SHP77 treated with DMSO at 0.1 percent for 48 hours (cell line): Measurements from ENCODE around the gene TSKU.
"Not testable (repeated sequence)": the region's sequence is repeated elsewhere in the genome, so short reads cannot be mapped to it uniquely, and the experiment has no call there.

Experiments used
- DNase-seq: peaks from one replicate; lab custom pipeline; 2025; lab: John Stamatoyannopoulos, UW

The TSKU gene

GRCh38 chr11:76788661-76789442 lies 5.7 kb downstream of the TSKU start:
- DNase-seq: no peak

GRCh38 chr11:76789443-76789719 lies 6.2 kb downstream of the TSKU start:
- DNase-seq: no peak

- no peak for DNase-seq
These were observed 7.1 kb downstream of the TSKU start for GRCh38 chr11:76790251-76790650.

- DNase-seq: not testable (repeated sequence)
These were observed 8.0 kb downstream of the TSKU start for GRCh38 chr11:76791002-76791770.

GRCh38 chr11:76791861-76792260 lies 8.7 kb downstream of the TSKU start:
- DNase-seq: no peak

- no peak for DNase-seq
These were observed 9.5 kb downstream of the TSKU start for GRCh38 chr11:76792505-76793264.

GRCh38 chr11:76793391-76794291 lies 10.5 kb downstream of the TSKU start:
- no peak for DNase-seq

GRCh38 chr11:76794371-76795289 lies 11.5 kb downstream of the TSKU start:
- no peak for DNase-seq

- no peak for DNase-seq
These were observed 12.3 kb downstream of the TSKU start for GRCh38 chr11:76795290-76795935.

- no peak for DNase-seq
These were observed 12.8 kb downstream of the TSKU start for GRCh38 chr11:76795936-76796441.

GRCh38 chr11:76796511-76797198 lies 13.5 kb downstream of the TSKU start:
- no peak for DNase-seq

GRCh38 chr11:76797341-76798201 lies 14.4 kb downstream of the TSKU start:
- DNase-seq: no peak

- DNase-seq: no peak
These were observed 15.0 kb downstream of the TSKU start for GRCh38 chr11:76798202-76798581.

- no peak for DNase-seq
These were observed 15.5 kb downstream of the TSKU start for GRCh38 chr11:76798671-76799065.

- DNase-seq: no peak
These were observed 16.1 kb downstream of the TSKU start for GRCh38 chr11:76799066-76799804.

- no peak for DNase-seq
These were observed 17.5 kb downstream of the TSKU start for GRCh38 chr11:76800466-76801200.

- no peak for DNase-seq
These were observed 18.1 kb downstream of the TSKU start for GRCh38 chr11:76801225-76801624.
